ENCODE results near the gene LIPA. TPM values are rescaled to one million over a fixed set of nuclear protein-coding genes. Genes with fewer than 3 reads are reported as not detected.

Gene LIPA
- total and polyA plus RNA-seq, 2 of the 4 experiments (the other 2 are of a cell fraction): 23.1 to 31.9 TPM

- Histone ChIP-seq H2BK15ac (ENCODE audit: low read depth, low read length) (no peak overlapping the region), H4K8ac (ENCODE audit: low read depth in 2 of 2, low read length in 2 of 2) (no peak overlapping the region), H3K27ac (ENCODE audit: insufficient read depth, low read length) (no peak overlapping the region), H3K56ac (ENCODE audit: extremely low read depth, insufficient read depth, low read length) (no peak overlapping the region), H3K18ac (ENCODE audit: low read depth, low read length) (no peak overlapping the region), H3K14ac (replicated peaks; ENCODE audit: low read depth, low read length) (no peak overlapping the region), H2AK5ac (ENCODE audit: low read depth, low read length) (no peak overlapping the region), H3K23ac (ENCODE audit: low read depth, low read length) (no peak overlapping the region), H2AFZ (replicated peaks; ENCODE audit: low read length, poor library complexity) (no peak overlapping the region), H3K27me3 (ENCODE audit: control insufficient read depth, insufficient read depth, low read length) (no peaks in the 10 kb centered on the region), H4K20me1 (ENCODE audit: insufficient read depth, low read length) (no peaks in the 10 kb centered on the region), H3K9me3 (ENCODE audit: control insufficient read depth, insufficient read depth, low read length) (no peaks in the 10 kb centered on the region), H3K36me3 (ENCODE audit: control insufficient read depth, insufficient read depth, low read length) (no peaks in the 10 kb centered on the region), H3K9me1 (ENCODE audit: insufficient read depth, low read length) (peaks cover 5% of the 10 kb centered on the region), H3K4me1 (ENCODE audit: control insufficient read depth, insufficient read depth, low read length) (peaks cover 6% of the 10 kb centered on the region; the same call in 1 of the 2 replicates), H3K4me2 (ENCODE audit: low read depth, low read length) (no peak overlapping the region), H2BK5ac (ENCODE audit: low read depth, low read length, poor library complexity, severe bottlenecking) (no peak overlapping the region), H3K4ac (ENCODE audit: low read depth, low read length) (no peak overlapping the region), H3K9ac (ENCODE audit: low read depth, low read length) (no peak overlapping the region), H3K4me3 (ENCODE audit: insufficient read depth, low read depth, low read length) (no peak overlapping the region), H4K5ac (ENCODE audit: low read depth, low read length) (no peak overlapping the region), H2BK20ac (ENCODE audit: low read depth, low read length) (no peak overlapping the region), H2BK120ac (ENCODE audit: low read depth, low read length) (no peak overlapping the region), H2AK9ac (replicated peaks; ENCODE audit: low read depth, low read length, poor library complexity) (no peak overlapping the region), H4K91ac (ENCODE audit: insufficient read depth, low read depth, low read length) (no peak overlapping the region), H3K79me1 (ENCODE audit: low read depth in 1 of 2, low read length in 2 of 2) (no peaks in the 10 kb centered on the region)
- ATAC-seq (ENCODE audit: low read depth): no peak
- in situ Hi-C loops (cut with MboI; ENCODE audit: low sequenced_read_pairs): no loop called here
- TF ChIP-seq FOS (IDR thresholded peaks at IDR 0.05; ENCODE audit: low read depth, low read length) (no peak), CHD1 (IDR thresholded peaks at IDR 0.05; ENCODE audit: low read depth, low read length) (no peak), RAD21 (IDR thresholded peaks at IDR 0.05; ENCODE audit: low read length) (no peak), SMC3 (IDR thresholded peaks at IDR 0.05; ENCODE audit: low read depth, low read length) (no peak), MAZ (IDR thresholded peaks at IDR 0.05; ENCODE audit: borderline replicate concordance, low read depth, low read length) (no peak), POLR2A (IDR thresholded peaks at IDR 0.05; ENCODE audit: low read depth, low read length) (no peak), ELK1 (IDR thresholded peaks at IDR 0.05; ENCODE audit: borderline replicate concordance, low read depth, low read length) (no peak), MAFK (IDR thresholded peaks at IDR 0.05; ENCODE audit: low read depth, low read length) (no peak), CEBPB (IDR thresholded peaks at IDR 0.05; ENCODE audit: low read depth, low read length) (no peak), BHLHE40 (IDR thresholded peaks at IDR 0.05; ENCODE audit: low read depth, low read length) (no peak), RCOR1 (IDR thresholded peaks at IDR 0.05; ENCODE audit: insufficient replicate concordance, low read length) (no peak), NFE2L2 (IDR thresholded peaks at IDR 0.05; ENCODE audit: low read depth, low read length) (no peak), RFX5 (IDR thresholded peaks at IDR 0.05; ENCODE audit: low read depth, low read length) (no peak), MXI1 (IDR thresholded peaks at IDR 0.05; ENCODE audit: borderline replicate concordance, low read depth, low read length) (no peak), CTCF (conservative IDR thresholded peaks at IDR 0.05; ENCODE audit: low read depth, low read length) (no peak)
- TF ChIP-seq, protein P1, sequence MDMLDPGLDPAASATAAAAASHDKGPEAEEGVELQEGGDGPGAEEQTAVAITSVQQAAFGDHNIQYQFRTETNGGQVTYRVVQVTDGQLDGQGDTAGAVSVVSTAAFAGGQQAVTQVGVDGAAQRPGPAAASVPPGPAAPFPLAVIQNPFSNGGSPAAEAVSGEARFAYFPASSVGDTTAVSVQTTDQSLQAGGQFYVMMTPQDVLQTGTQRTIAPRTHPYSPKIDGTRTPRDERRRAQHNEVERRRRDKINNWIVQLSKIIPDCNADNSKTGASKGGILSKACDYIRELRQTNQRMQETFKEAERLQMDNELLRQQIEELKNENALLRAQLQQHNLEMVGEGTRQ (IDR thresholded peaks at IDR 0.05; ENCODE audit: low read depth, low read length): no peak
- dilution Hi-C loops (cut with HindIII; ENCODE audit: low sequenced_read_pairs, unreplicated experiment): no loop called here
- intact Hi-C loops (cut with micrococcal nuclease): no loop called here
- WGBS, 2 experiments (ENCODE audit: extremely low coverage in 2 of 2, insufficient read length in 1 of 2): 80% methylated on average over 1 of the region's 5 CpGs; no CpG with 5 or more reads in 1 of the 2 experiments
- ChIA-PET CTCF (no interaction called here), POLR2A (ENCODE audit: unreplicated experiment) (no interaction called here)
- DNase-seq: no peak
- BruUV-seq (replicated peaks): no TSS peak
Observed at GRCh38 chr10:89238956-89239644, 12.5 kb downstream of the LIPA start.

Data from IMR-90 (cell line).